GM18520 (cell line): ENCODE data around the gene ATP5PO.

ENCODE experiments used
- ATAC-seq: cut with Tn5 transposase; IDR thresholded peaks from one replicate; pipeline ENCODE4 v1.9.1; 2021; ENCODE audit not compliant: unreplicated experiment

ATP5PO gene

GRCh38 chr21:33915368-33916199 is at the start of gene ATP5PO:
Gene ATP5PO (minus strand): TSS chr21:33915804. CDS start chr21:33915763, 41 bp downstream.
- peak; percentile 97 for ATAC-seq

GRCh38 chr21:33964706-33965325 is 49.2 kb upstream of the ATP5PO start:
- ATAC-seq, result no peak

GRCh38 chr21:33963848-33964555 is 48.4 kb upstream of the ATP5PO start:
- ATAC-seq, result no peak

- no peak for ATAC-seq
Measured at GRCh38 chr21:33962290-33962689, 46.7 kb upstream of the ATP5PO start.

- ATAC-seq, result no peak
Measured at GRCh38 chr21:33961061-33961460, 45.5 kb upstream of the ATP5PO start.

- no peak for ATAC-seq
Measured at GRCh38 chr21:33959680-33960079, 44.1 kb upstream of the ATP5PO start.

- ATAC-seq, result no peak
Measured at GRCh38 chr21:33954395-33954794, 38.8 kb upstream of the ATP5PO start.

- no peak for ATAC-seq
Measured at GRCh38 chr21:33951276-33952178, 35.9 kb upstream of the ATP5PO start.

GRCh38 chr21:33950431-33951079 is 35.0 kb upstream of the ATP5PO start:
- ATAC-seq, result no peak

GRCh38 chr21:33949516-33950430 is 34.2 kb upstream of the ATP5PO start:
- ATAC-seq, result peak; percentile 30

- ATAC-seq, result no peak
Measured at GRCh38 chr21:33948951-33949444, 33.4 kb upstream of the ATP5PO start.

- peak; percentile 22 for ATAC-seq
Measured at GRCh38 chr21:33948096-33948950, 32.7 kb upstream of the ATP5PO start.

GRCh38 chr21:33947451-33948095 is 32.0 kb upstream of the ATP5PO start:
- ATAC-seq, result peak; percentile 42

GRCh38 chr21:33945652-33946270 is 30.2 kb upstream of the ATP5PO start:
- ATAC-seq, result no peak

GRCh38 chr21:33944185-33944763 is 28.7 kb upstream of the ATP5PO start:
- ATAC-seq, result no peak

- no peak for ATAC-seq
Measured at GRCh38 chr21:33943293-33943692, 27.7 kb upstream of the ATP5PO start.

GRCh38 chr21:33942426-33942825 is 26.8 kb upstream of the ATP5PO start:
- no peak for ATAC-seq
